Measurements from ENCODE around the gene VAV3. TPM values are rescaled to one million over a fixed set of nuclear protein-coding genes. Genes with fewer than 3 reads are reported as not detected.

Gene VAV3
- total and polyA plus RNA-seq, 2 donors: 3.8 to 24.2 TPM

GRCh38 chr1:107963008-107963407 is 2.0 kb downstream of the VAV3 start:
- WGBS: 44% methylated on average over 5 of the region's 5 CpGs
- Histone ChIP-seq H3K4me3 (ENCODE audit: low read depth, low read length) (no peak overlapping the region), H3K36me3 (ENCODE audit: insufficient read depth) (no peaks in the 10 kb centered on the region), H3K4me1 (ENCODE audit: insufficient read depth) (no peaks in the 10 kb centered on the region), H3K27ac (ENCODE audit: low read depth) (no peak overlapping the region)
- DNase-seq (ENCODE audit: extremely low spot score): no peak

- no peaks in the 10 kb centered on the region for H3K36me3 ChIP-seq (ENCODE audit: insufficient read depth)
- H3K4me3 ChIP-seq (ENCODE audit: low read depth, low read length): no peak overlapping the region
- WGBS: 88% methylated on average over 6 of the region's 6 CpGs
- H3K27ac ChIP-seq (ENCODE audit: low read depth): no peak overlapping the region
- H3K4me1 ChIP-seq (ENCODE audit: insufficient read depth): no peaks in the 10 kb centered on the region
- DNase-seq (ENCODE audit: extremely low spot score): no peak
Observed at GRCh38 chr1:107954719-107955415, 10.1 kb downstream of the VAV3 start.

GRCh38 chr1:107954126-107954525 is 10.9 kb downstream of the VAV3 start:
- no peak overlapping the region for H3K27ac ChIP-seq (ENCODE audit: low read depth)

GRCh38 chr1:107953556-107953955 is 11.4 kb downstream of the VAV3 start:
- Histone ChIP-seq H3K4me1 (ENCODE audit: insufficient read depth) (no peaks in the 10 kb centered on the region), H3K4me3 (ENCODE audit: low read depth, low read length) (no peak overlapping the region), H3K27ac (ENCODE audit: low read depth) (no peak overlapping the region), H3K36me3 (ENCODE audit: insufficient read depth) (no peaks in the 10 kb centered on the region)
- 52% methylated on average over 3 of the region's 3 CpGs for WGBS
- DNase-seq (ENCODE audit: extremely low spot score): no peak

More at GRCh38 chr1:107954126-107954525, 10.9 kb downstream of the VAV3 start:
- no peaks in the 10 kb centered on the region for H3K4me1 ChIP-seq (ENCODE audit: insufficient read depth)
- no peaks in the 10 kb centered on the region for H3K36me3 ChIP-seq (ENCODE audit: insufficient read depth)
- H3K4me3 ChIP-seq (ENCODE audit: low read depth, low read length): no peak overlapping the region
- no peak for DNase-seq (ENCODE audit: extremely low spot score)

GRCh38 chr1:107952989-107953388 is 12.0 kb downstream of the VAV3 start:
- no peak for DNase-seq (ENCODE audit: extremely low spot score)
- H3K36me3 ChIP-seq (ENCODE audit: insufficient read depth): no peaks in the 10 kb centered on the region
- 39% methylated on average over 2 of the region's 2 CpGs for WGBS
- no peak overlapping the region for H3K27ac ChIP-seq (ENCODE audit: low read depth)
- no peak overlapping the region for H3K4me3 ChIP-seq (ENCODE audit: low read depth, low read length)
- H3K4me1 ChIP-seq (ENCODE audit: insufficient read depth): no peaks in the 10 kb centered on the region

GRCh38 chr1:107950464-107950863 is 14.5 kb downstream of the VAV3 start:
- 67% methylated on average over 3 of the region's 3 CpGs for WGBS
- Histone ChIP-seq H3K4me1 (ENCODE audit: insufficient read depth) (no peaks in the 10 kb centered on the region), H3K4me3 (ENCODE audit: low read depth, low read length) (no peak overlapping the region), H3K27ac (ENCODE audit: low read depth) (no peak overlapping the region), H3K36me3 (ENCODE audit: insufficient read depth) (no peaks in the 10 kb centered on the region)
- no peak for DNase-seq (ENCODE audit: extremely low spot score)

GRCh38 chr1:107949467-107950253 is 15.3 kb downstream of the VAV3 start:
- no peaks in the 10 kb centered on the region for H3K36me3 ChIP-seq (ENCODE audit: insufficient read depth)
- no peak overlapping the region for H3K4me3 ChIP-seq (ENCODE audit: low read depth, low read length)
- H3K27ac ChIP-seq (ENCODE audit: low read depth): no peak overlapping the region
- WGBS: 57% methylated on average over 3 of the region's 3 CpGs
- H3K4me1 ChIP-seq (ENCODE audit: insufficient read depth): no peaks in the 10 kb centered on the region
- DNase-seq (ENCODE audit: extremely low spot score): no peak

- Histone ChIP-seq H3K36me3 (ENCODE audit: insufficient read depth) (no peaks in the 10 kb centered on the region), H3K4me3 (ENCODE audit: low read depth, low read length) (no peak overlapping the region), H3K27ac (ENCODE audit: low read depth) (no peak overlapping the region), H3K4me1 (ENCODE audit: insufficient read depth) (no peaks in the 10 kb centered on the region)
- DNase-seq (ENCODE audit: extremely low spot score): no peak
Observed at GRCh38 chr1:107946794-107947193, 18.2 kb downstream of the VAV3 start.

- Histone ChIP-seq H3K27ac (ENCODE audit: low read depth) (no peak overlapping the region), H3K36me3 (ENCODE audit: insufficient read depth) (no peaks in the 10 kb centered on the region), H3K4me1 (ENCODE audit: insufficient read depth) (no peaks in the 10 kb centered on the region), H3K4me3 (ENCODE audit: low read depth, low read length) (no peak overlapping the region)
- WGBS: 79% methylated on average over 4 of the region's 4 CpGs
- no peak for DNase-seq (ENCODE audit: extremely low spot score)
Observed at GRCh38 chr1:107943694-107944093, 21.3 kb downstream of the VAV3 start.

- H3K27ac ChIP-seq (ENCODE audit: low read depth): no peak overlapping the region
- H3K4me3 ChIP-seq (ENCODE audit: low read depth, low read length): no peak overlapping the region
- no peaks in the 10 kb centered on the region for H3K36me3 ChIP-seq (ENCODE audit: insufficient read depth)
- 68% methylated on average over 1 of the region's 1 CpG for WGBS
- no peaks in the 10 kb centered on the region for H3K4me1 ChIP-seq (ENCODE audit: insufficient read depth)
- DNase-seq (ENCODE audit: extremely low spot score): no peak
Observed at GRCh38 chr1:107942814-107943213, 22.2 kb downstream of the VAV3 start.

- H3K27ac ChIP-seq (ENCODE audit: low read depth): no peak overlapping the region
- no peak for DNase-seq (ENCODE audit: extremely low spot score)
- no peak overlapping the region for H3K4me3 ChIP-seq (ENCODE audit: low read depth, low read length)
- H3K4me1 ChIP-seq (ENCODE audit: insufficient read depth): no peaks in the 10 kb centered on the region
- H3K36me3 ChIP-seq (ENCODE audit: insufficient read depth): no peaks in the 10 kb centered on the region
Observed at GRCh38 chr1:107941531-107941930, 23.4 kb downstream of the VAV3 start.

- no peaks in the 10 kb centered on the region for H3K36me3 ChIP-seq (ENCODE audit: insufficient read depth)
- DNase-seq (ENCODE audit: extremely low spot score): no peak
- H3K27ac ChIP-seq (ENCODE audit: low read depth): no peak overlapping the region
- 77% methylated on average over 7 of the region's 7 CpGs for WGBS
- no peak overlapping the region for H3K4me3 ChIP-seq (ENCODE audit: low read depth, low read length)
- no peaks in the 10 kb centered on the region for H3K4me1 ChIP-seq (ENCODE audit: insufficient read depth)
Observed at GRCh38 chr1:107941123-107941522, 23.9 kb downstream of the VAV3 start.

GRCh38 chr1:107940701-107941100 is 24.3 kb downstream of the VAV3 start:
- DNase-seq (ENCODE audit: extremely low spot score): no peak
- Histone ChIP-seq H3K27ac (ENCODE audit: low read depth) (no peak overlapping the region), H3K4me3 (ENCODE audit: low read depth, low read length) (no peak overlapping the region), H3K36me3 (ENCODE audit: insufficient read depth) (no peaks in the 10 kb centered on the region), H3K4me1 (ENCODE audit: insufficient read depth) (no peaks in the 10 kb centered on the region)

GRCh38 chr1:107940017-107940577 is 24.9 kb downstream of the VAV3 start:
- WGBS: 72% methylated on average over 5 of the region's 5 CpGs
- no peak overlapping the region for H3K27ac ChIP-seq (ENCODE audit: low read depth)

More at GRCh38 chr1:107940017-107940577, 24.9 kb downstream of the VAV3 start:
- Histone ChIP-seq H3K4me1 (ENCODE audit: insufficient read depth) (no peaks in the 10 kb centered on the region), H3K36me3 (ENCODE audit: insufficient read depth) (no peaks in the 10 kb centered on the region), H3K4me3 (ENCODE audit: low read depth, low read length) (no peak overlapping the region)
- DNase-seq (ENCODE audit: extremely low spot score): no peak

Data from urinary bladder (tissue), 4 donors.